Measurements from ENCODE around the gene MICAL3.

DNA sequence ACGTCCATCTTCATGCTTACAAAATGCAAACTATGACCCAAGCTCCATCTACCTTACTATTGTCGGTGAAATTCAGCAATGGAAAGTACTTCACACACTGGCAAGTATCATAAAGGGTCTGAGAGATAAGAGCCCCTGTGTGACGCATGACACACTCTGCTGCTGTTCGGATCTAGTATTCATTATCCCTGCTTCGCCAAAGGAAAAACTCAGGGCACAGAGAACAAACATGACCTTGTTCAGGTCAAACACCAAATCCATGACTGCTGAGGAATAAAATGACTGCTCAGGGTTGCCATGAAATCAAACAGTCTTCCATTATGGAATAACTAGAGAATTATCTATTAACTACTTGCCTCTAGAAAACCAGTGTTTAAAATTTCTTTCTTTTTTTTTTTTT lies 73.0 kb downstream of the MICAL3 start:
- TF ChIP-seq, protein P1, sequence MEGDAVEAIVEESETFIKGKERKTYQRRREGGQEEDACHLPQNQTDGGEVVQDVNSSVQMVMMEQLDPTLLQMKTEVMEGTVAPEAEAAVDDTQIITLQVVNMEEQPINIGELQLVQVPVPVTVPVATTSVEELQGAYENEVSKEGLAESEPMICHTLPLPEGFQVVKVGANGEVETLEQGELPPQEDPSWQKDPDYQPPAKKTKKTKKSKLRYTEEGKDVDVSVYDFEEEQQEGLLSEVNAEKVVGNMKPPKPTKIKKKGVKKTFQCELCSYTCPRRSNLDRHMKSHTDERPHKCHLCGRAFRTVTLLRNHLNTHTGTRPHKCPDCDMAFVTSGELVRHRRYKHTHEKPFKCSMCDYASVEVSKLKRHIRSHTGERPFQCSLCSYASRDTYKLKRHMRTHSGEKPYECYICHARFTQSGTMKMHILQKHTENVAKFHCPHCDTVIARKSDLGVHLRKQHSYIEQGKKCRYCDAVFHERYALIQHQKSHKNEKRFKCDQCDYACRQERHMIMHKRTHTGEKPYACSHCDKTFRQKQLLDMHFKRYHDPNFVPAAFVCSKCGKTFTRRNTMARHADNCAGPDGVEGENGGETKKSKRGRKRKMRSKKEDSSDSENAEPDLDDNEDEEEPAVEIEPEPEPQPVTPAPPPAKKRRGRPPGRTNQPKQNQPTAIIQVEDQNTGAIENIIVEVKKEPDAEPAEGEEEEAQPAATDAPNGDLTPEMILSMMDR (IDR thresholded peaks at IDR 0.05 in 4 of 5, conservative IDR thresholded peaks at IDR 0.05 in 1 of 5): no peak
- no peak for TF ChIP-seq POLR2A (IDR thresholded peaks at IDR 0.05)
